ENCODE measurements around the gene TP53RK. TPM values are rescaled to one million over a fixed set of nuclear protein-coding genes. Genes with fewer than 3 reads are reported as not detected.

Gene TP53RK
- total and polyA plus RNA-seq, 4 experiments from 2014 or later, result 13.5 to 29.4 (median 21.2) TPM

DNA sequence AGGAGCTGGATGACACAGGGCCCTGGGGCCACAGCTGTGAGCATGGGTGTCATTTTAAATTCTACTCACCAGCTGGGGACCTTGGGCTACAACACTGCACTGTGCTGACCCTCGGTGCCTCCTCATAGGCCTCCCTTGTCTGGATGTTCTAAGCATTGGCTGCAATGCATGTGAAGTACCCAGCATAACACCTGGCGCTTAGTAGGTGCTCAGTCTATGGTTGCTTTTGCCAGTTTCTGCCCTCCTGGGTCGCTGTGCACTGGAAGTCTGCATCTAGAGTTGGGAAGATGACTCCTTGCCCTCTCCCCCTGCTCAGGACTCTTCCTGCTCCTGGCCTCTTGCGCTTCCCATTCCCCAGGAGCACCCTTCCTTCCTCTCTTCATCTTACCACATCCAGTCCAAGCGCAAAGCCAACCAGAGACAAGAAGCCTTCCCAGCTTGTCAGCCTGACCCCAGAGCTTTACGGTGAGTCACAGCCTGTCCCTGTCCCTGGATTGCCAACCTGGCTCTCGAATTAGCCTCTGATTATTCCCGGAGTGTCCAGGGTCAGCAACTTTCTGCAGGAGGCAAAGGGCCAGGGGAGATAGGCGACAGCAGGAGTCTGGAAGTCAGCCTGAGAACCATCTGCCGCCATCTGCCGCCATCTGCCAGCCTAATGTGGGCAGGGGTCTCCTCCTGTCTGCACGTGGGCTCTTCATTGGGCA lies 46.8 kb downstream of the TP53RK start:
- H3K4me1 ChIP-seq (ENCODE audit: insufficient read depth, low read length), result no peaks in the 10 kb centered on the region
- H3K27me3 ChIP-seq (ENCODE audit: insufficient read depth, low read length), result no peaks in the 10 kb centered on the region
- intact Hi-C loops (cut with micrococcal nuclease), result no loop called here
- Mint-ChIP-seq H3K9me3 (no peaks in the 10 kb centered on the region), H3K36me3 (no peaks in the 10 kb centered on the region), H3K4me1 (no peaks in the 10 kb centered on the region), H3K27ac (no peak overlapping the region), H3K27me3 (peaks cover 6 to 10% of the 10 kb centered on the region in 2 donors), H3K4me3 (no peak overlapping the region)
- H3K9me3 ChIP-seq (ENCODE audit: control insufficient read depth in 1 of 2, low read length in 2 of 2), result no peaks in the 10 kb centered on the region
- POLR2A ChIA-PET (ENCODE audit: partially characterized antibody), result no interaction called here
- CTCF ChIA-PET (ENCODE audit: partially characterized antibody), result no interaction called here
- no peak overlapping the region for H3K4me3 ChIP-seq (ENCODE audit: low read length in 2 of 2)
- H3K36me3 ChIP-seq (ENCODE audit: insufficient read depth, low read length), result no peaks in the 10 kb centered on the region
- H3K27ac ChIP-seq (ENCODE audit: low read depth, low read length), result no peak overlapping the region
- DNase-seq, result no peak

DNA sequence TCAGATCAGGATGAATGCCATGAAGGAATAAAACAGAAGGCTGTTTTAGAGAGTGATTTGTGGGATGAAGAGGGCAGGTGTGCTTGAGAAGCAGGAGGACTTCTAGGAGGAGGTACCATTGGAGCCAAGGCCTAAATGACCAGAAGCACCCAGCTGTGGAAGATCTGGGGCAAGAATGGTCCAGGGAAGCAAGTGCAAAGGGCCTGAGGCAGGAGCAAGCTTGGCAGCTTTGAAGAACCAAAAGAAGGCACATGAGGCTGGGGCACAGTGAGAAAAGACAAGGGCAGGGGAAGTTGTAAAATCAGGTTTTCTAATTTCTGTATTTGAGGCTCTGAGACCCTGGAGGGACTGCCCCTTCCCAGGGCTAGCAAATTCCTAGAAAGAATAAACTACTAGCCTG lies 47.8 kb downstream of the TP53RK start:
- H3K9me3 Mint-ChIP-seq, result no peaks in the 10 kb centered on the region
- Histone ChIP-seq H3K4me1 (ENCODE audit: insufficient read depth, low read length) (no peaks in the 10 kb centered on the region), H3K36me3 (ENCODE audit: insufficient read depth, low read length) (no peaks in the 10 kb centered on the region), H3K9me3 (ENCODE audit: control insufficient read depth in 1 of 2, low read length in 2 of 2) (no peaks in the 10 kb centered on the region), H3K27ac (ENCODE audit: low read depth, low read length) (no peak overlapping the region), H3K27me3 (ENCODE audit: insufficient read depth, low read length) (no peaks in the 10 kb centered on the region), H3K4me3 (ENCODE audit: low read length in 2 of 2) (no peak overlapping the region)
- peaks cover 6 to 10% of the 10 kb centered on the region in 2 donors for H3K27me3 Mint-ChIP-seq
- no peaks in the 10 kb centered on the region for H3K36me3 Mint-ChIP-seq
- no peak for DNase-seq
- CTCF ChIA-PET (ENCODE audit: partially characterized antibody), result no interaction called here
- H3K27ac Mint-ChIP-seq, result no peak overlapping the region
- intact Hi-C loops (cut with micrococcal nuclease), result no loop called here
- H3K4me3 Mint-ChIP-seq, result no peak overlapping the region
- POLR2A ChIA-PET (ENCODE audit: partially characterized antibody), result no interaction called here
- no peaks in the 10 kb centered on the region for H3K4me1 Mint-ChIP-seq

DNA sequence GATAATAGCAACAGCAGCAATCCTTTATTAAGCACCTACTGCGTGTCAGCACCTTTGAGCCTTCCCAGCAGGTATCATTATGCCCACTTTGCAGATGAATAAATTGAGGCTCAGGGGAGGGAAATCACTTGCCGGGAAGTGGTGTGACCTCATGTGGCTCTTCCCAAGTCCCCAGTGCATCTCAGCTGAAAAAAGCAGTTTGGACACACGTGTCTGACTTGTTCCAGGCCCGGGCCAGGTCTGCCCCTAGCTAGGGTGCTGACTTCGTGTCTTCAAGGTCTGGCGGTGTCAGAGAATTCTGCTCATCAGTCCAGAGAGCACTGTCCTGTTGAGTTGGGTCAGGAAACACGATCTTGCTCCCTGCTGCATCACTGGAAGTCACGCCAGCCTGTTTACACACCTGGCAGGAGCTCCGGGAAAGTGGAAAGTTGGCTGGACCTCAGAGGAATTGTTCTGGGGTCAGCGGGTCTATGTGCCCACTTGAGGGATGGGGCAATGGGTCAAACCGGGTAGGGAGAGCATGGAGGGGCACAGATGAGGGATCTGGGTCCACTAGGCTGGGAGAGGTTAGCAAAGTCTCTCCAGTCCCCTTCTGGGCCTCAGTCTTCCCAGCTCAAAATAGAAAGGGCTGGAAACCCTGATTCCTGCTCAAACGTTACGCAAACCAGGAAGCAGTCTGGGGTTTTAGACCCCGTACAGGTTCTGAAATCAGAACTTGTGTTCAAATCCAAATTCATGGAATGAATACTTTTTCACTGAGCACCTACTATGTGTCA lies 48.5 kb downstream of the TP53RK start:
- Mint-ChIP-seq H3K27ac (no peak overlapping the region), H3K36me3 (no peaks in the 10 kb centered on the region), H3K4me1 (no peaks in the 10 kb centered on the region), H3K4me3 (no peak overlapping the region), H3K9me3 (peaks cover 0 to 2% (median 0%) of the 10 kb centered on the region in 8 donors), H3K27me3 (peaks cover 10 to 16% of the 10 kb centered on the region in 2 donors)
- Histone ChIP-seq H3K9me3 (ENCODE audit: control insufficient read depth in 1 of 2, low read length in 2 of 2) (no peaks in the 10 kb centered on the region), H3K4me3 (ENCODE audit: low read length in 2 of 2) (no peak overlapping the region), H3K4me1 (ENCODE audit: insufficient read depth, low read length) (no peaks in the 10 kb centered on the region), H3K36me3 (ENCODE audit: insufficient read depth, low read length) (no peaks in the 10 kb centered on the region), H3K27me3 (ENCODE audit: insufficient read depth, low read length) (no peaks in the 10 kb centered on the region), H3K27ac (ENCODE audit: low read depth, low read length) (no peak overlapping the region)
- DNase-seq, result no peak
- intact Hi-C loops (cut with micrococcal nuclease), result no loop called here
- CTCF ChIA-PET (ENCODE audit: partially characterized antibody), result no interaction called here
- POLR2A ChIA-PET (ENCODE audit: partially characterized antibody), result no interaction called here

- Histone ChIP-seq H3K27ac (ENCODE audit: low read depth, low read length) (no peak overlapping the region), H3K9me3 (ENCODE audit: control insufficient read depth in 1 of 2, low read length in 2 of 2) (no peaks in the 10 kb centered on the region), H3K4me3 (ENCODE audit: low read length in 2 of 2) (no peak overlapping the region), H3K27me3 (ENCODE audit: insufficient read depth, low read length) (no peaks in the 10 kb centered on the region), H3K4me1 (ENCODE audit: insufficient read depth, low read length) (no peaks in the 10 kb centered on the region), H3K36me3 (ENCODE audit: insufficient read depth, low read length) (no peaks in the 10 kb centered on the region)
- Mint-ChIP-seq H3K4me3 (no peak overlapping the region), H3K4me1 (no peaks in the 10 kb centered on the region), H3K27me3 (peaks cover 12 to 16% of the 10 kb centered on the region in 2 donors), H3K9me3 (peaks cover 0 to 2% (median 0%) of the 10 kb centered on the region in 8 donors), H3K27ac (no peak overlapping the region), H3K36me3 (no peaks in the 10 kb centered on the region)
- ChIA-PET POLR2A (ENCODE audit: partially characterized antibody) (no interaction called here), CTCF (ENCODE audit: partially characterized antibody) (no interaction called here)
- DNase-seq, result no peak
- intact Hi-C loops (cut with micrococcal nuclease), result no loop called here
Measured at GRCh38 chr20:46640044-46640443, 49.2 kb downstream of the TP53RK start.

- Mint-ChIP-seq H3K4me1 (no peaks in the 10 kb centered on the region), H3K9me3 (peaks cover 0 to 2% (median 0%) of the 10 kb centered on the region in 8 donors), H3K27ac (no peak overlapping the region), H3K27me3 (peaks cover 14 to 17% of the 10 kb centered on the region in 2 donors), H3K36me3 (no peaks in the 10 kb centered on the region), H3K4me3 (no peak overlapping the region)
- no peak for DNase-seq
- H3K4me3 ChIP-seq (ENCODE audit: low read length in 2 of 2), result no peak overlapping the region
- no peaks in the 10 kb centered on the region for H3K9me3 ChIP-seq (ENCODE audit: control insufficient read depth in 1 of 2, low read length in 2 of 2)
- no peaks in the 10 kb centered on the region for H3K36me3 ChIP-seq (ENCODE audit: insufficient read depth, low read length)
- intact Hi-C loops (cut with micrococcal nuclease), result no loop called here
- H3K27me3 ChIP-seq (ENCODE audit: insufficient read depth, low read length), result no peaks in the 10 kb centered on the region
- H3K4me1 ChIP-seq (ENCODE audit: insufficient read depth, low read length), result no peaks in the 10 kb centered on the region
- H3K27ac ChIP-seq (ENCODE audit: low read depth, low read length), result no peak overlapping the region
- POLR2A ChIA-PET (ENCODE audit: partially characterized antibody), result no interaction called here
- CTCF ChIA-PET (ENCODE audit: partially characterized antibody), result no interaction called here
Measured at GRCh38 chr20:46639587-46639986, 49.7 kb downstream of the TP53RK start.

DNA sequence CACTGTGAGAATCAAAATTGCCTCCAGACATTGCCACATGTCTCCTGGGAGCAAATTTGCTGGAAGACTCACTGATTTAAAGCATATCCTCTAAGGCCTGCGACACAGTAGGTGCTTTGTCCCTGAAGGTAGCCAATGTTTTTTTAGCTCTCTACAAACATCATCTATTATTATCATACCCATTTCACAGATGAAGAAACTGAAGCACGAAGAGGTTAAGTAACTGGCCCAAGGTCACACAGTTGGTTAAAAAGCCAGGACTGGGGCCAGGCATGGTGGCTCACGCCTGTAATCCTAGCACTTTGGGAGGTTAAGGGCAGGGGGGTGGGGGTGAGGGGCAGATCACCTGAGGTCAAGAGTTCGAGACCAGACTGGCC lies 50.4 kb downstream of the TP53RK start:
- ChIA-PET POLR2A (ENCODE audit: partially characterized antibody) (no interaction called here), CTCF (ENCODE audit: partially characterized antibody) (no interaction called here)
- no peak overlapping the region for H3K27ac ChIP-seq (ENCODE audit: low read depth, low read length)
- intact Hi-C loops (cut with micrococcal nuclease), result no loop called here
- Mint-ChIP-seq H3K4me1 (no peaks in the 10 kb centered on the region), H3K36me3 (no peaks in the 10 kb centered on the region), H3K9me3 (peaks cover 0 to 2% (median 0%) of the 10 kb centered on the region in 8 donors), H3K27me3 (peaks cover 14 to 19% of the 10 kb centered on the region in 2 donors), H3K27ac (no peak overlapping the region), H3K4me3 (no peak overlapping the region)
- no peaks in the 10 kb centered on the region for H3K27me3 ChIP-seq (ENCODE audit: insufficient read depth, low read length)
- no peaks in the 10 kb centered on the region for H3K36me3 ChIP-seq (ENCODE audit: insufficient read depth, low read length)
- H3K4me3 ChIP-seq (ENCODE audit: low read length in 2 of 2), result no peak overlapping the region
- no peaks in the 10 kb centered on the region for H3K4me1 ChIP-seq (ENCODE audit: insufficient read depth, low read length)
- H3K9me3 ChIP-seq (ENCODE audit: control insufficient read depth in 1 of 2, low read length in 2 of 2), result no peaks in the 10 kb centered on the region
- no peak for DNase-seq

DNA sequence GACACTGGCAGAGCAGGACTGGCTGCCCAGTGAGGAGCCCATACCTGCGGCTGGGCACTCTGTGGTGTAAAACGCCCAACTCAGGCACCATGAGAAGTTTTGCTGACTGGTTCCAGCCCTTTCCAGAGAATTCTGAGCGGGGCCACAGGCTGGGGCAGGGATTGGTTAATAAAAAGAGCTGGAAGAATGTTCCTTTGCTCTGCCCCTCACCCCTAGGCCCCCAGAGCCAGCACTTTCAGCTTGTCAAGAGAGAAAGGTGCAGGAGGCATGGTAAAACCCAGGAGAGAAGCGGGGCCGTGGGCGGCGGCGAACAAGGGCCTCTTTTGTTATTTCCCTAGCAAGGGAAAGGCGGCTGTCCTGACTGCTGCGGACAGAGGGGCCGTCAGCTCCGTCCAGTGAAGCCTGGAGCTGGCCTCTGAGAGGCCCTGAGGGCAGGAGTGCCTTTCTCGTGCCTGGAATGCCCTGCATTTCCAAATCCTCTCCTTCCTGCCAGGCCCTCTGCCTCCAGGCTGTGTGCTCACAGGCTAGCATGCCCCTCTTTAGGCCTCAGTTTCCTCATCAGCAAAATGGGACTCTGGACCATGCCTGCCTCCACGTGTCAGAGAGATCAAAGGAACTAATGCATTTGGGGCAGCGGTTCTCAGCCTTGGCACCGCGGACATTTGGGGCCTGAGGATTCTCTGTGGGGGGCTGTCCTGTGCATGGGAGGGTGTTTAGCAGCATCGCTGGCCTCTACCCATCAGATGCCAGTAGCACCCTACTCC lies 50.9 kb downstream of the TP53RK start:
- DNase-seq, result no peak

More for the DNA sequence above, 50.9 kb downstream of the TP53RK start:
- H3K4me1 ChIP-seq (ENCODE audit: insufficient read depth, low read length), result no peaks in the 10 kb centered on the region
- CTCF ChIA-PET (ENCODE audit: partially characterized antibody), result no interaction called here
- no peaks in the 10 kb centered on the region for H3K9me3 ChIP-seq (ENCODE audit: control insufficient read depth in 1 of 2, low read length in 2 of 2)
- no peaks in the 10 kb centered on the region for H3K27me3 ChIP-seq (ENCODE audit: insufficient read depth, low read length)
- no peaks in the 10 kb centered on the region for H3K36me3 ChIP-seq (ENCODE audit: insufficient read depth, low read length)
- Mint-ChIP-seq H3K4me1 (no peaks in the 10 kb centered on the region), H3K27ac (no peak overlapping the region), H3K4me3 (no peak overlapping the region), H3K36me3 (no peaks in the 10 kb centered on the region), H3K27me3 (peaks cover 14 to 18% of the 10 kb centered on the region in 2 donors), H3K9me3 (peaks cover 0 to 2% (median 0%) of the 10 kb centered on the region in 8 donors)
- intact Hi-C loops (cut with micrococcal nuclease), result no loop called here
- POLR2A ChIA-PET (ENCODE audit: partially characterized antibody), result no interaction called here
- H3K4me3 ChIP-seq (ENCODE audit: low read length in 2 of 2), result no peak overlapping the region
- H3K27ac ChIP-seq (ENCODE audit: low read depth, low read length), result no peak overlapping the region

Measured in CD4-positive, alpha-beta memory T cell (primary cell).